Effector memory CD4-positive, alpha-beta T cell (primary cell): ENCODE measurements around the gene TMEM8B.
A peak's percentile ranks its signal among the peaks of the same experiment; 100 is the strongest.

ENCODE experiments used
- DNase-seq, 3 donors: peaks; one replicate each; pipeline ENCODE4 v3.0.0-alpha.2; 2020
- H3K27ac ChIP-seq: 2 replicates; pipeline ENCODE4 v1.7.0; 2013; ENCODE audit warnings: mild to moderate bottlenecking, low read length, moderate library complexity; ENCODE audit not compliant: insufficient read depth, poor library complexity, severe bottlenecking
- H3K27me3 ChIP-seq: replicated peaks from 2 replicates; pipeline ENCODE4 v1.7.0; 2013; ENCODE audit warnings: mild to moderate bottlenecking, low read length; ENCODE audit not compliant: insufficient read depth, control insufficient read depth, poor library complexity, severe bottlenecking
- H3K36me3 ChIP-seq: 2 replicates; pipeline ENCODE4 v1.7.0; 2013; ENCODE audit warnings: mild to moderate bottlenecking, low read length, moderate library complexity; ENCODE audit not compliant: control insufficient read depth, insufficient read depth
- H3K4me1 ChIP-seq: 2 replicates; pipeline ENCODE4 v1.7.0; 2013; ENCODE audit warnings: low read length, mild to moderate bottlenecking; ENCODE audit not compliant: control insufficient read depth, insufficient read depth, poor library complexity, severe bottlenecking
- H3K4me3 ChIP-seq: 2 replicates; pipeline ENCODE4 v1.7.0; 2013; ENCODE audit warnings: low read length, low read depth, mild to moderate bottlenecking; ENCODE audit not compliant: insufficient read depth, poor library complexity, severe bottlenecking
- H3K9me3 ChIP-seq: 2 replicates; pipeline ENCODE4 v1.7.0; 2013; ENCODE audit warnings: mild to moderate bottlenecking, low read length, moderate library complexity; ENCODE audit not compliant: control insufficient read depth

The TMEM8B gene

DNA sequence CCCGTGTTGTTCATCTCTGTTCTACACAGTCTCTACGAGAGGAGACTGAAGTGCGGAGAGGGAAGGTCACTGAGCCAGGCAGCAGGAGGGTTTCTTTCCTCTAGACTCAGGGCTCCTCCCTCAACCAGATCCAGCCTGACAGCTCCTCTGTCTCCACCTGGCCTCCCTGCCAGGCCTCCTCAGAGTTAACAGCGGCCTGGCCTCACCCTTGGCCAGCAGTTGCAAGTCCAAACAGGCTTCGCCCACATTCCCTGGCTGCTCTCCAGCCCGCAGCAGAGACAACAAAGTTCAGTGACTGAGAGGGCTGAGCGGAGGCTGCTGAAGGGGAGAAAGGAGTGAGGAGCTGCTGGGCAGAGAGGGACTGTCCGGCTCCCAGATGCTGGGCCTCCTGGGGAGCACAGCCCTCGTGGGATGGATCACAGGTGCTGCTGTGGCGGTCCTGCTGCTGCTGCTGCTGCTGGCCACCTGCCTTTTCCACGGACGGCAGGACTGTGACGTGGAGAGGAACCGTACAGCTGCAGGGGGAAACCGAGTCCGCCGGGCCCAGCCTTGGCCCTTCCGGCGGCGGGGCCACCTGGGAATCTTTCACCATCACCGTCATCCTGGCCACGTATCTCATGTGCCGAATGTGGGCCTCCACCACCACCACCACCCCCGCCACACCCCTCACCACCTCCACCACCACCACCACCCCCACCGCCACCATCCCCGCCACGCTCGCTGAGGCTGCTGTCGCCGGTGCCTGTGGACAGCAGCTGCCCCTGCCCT, 77.1 kb downstream of the TMEM8B start, which contains the start of gene HRCT1:
TSS of gene HRCT1 (plus strand) at position 291 of the 768 bp plus-strand sequence. CDS start at position 377, 86 bp downstream.
- H3K4me1 ChIP-seq: peaks cover 45% of the 10 kb centered on the region
- no peaks in the 10 kb centered on the region for H3K36me3 ChIP-seq
- no peak within 1 kb of the TSS for H3K27ac ChIP-seq
- H3K9me3 ChIP-seq: no peaks in the 10 kb centered on the region
- H3K4me3 ChIP-seq: no peak within 1 kb of the TSS
- DNase-seq: no peak
- H3K27me3 ChIP-seq: no peaks in the 10 kb centered on the region

DNA sequence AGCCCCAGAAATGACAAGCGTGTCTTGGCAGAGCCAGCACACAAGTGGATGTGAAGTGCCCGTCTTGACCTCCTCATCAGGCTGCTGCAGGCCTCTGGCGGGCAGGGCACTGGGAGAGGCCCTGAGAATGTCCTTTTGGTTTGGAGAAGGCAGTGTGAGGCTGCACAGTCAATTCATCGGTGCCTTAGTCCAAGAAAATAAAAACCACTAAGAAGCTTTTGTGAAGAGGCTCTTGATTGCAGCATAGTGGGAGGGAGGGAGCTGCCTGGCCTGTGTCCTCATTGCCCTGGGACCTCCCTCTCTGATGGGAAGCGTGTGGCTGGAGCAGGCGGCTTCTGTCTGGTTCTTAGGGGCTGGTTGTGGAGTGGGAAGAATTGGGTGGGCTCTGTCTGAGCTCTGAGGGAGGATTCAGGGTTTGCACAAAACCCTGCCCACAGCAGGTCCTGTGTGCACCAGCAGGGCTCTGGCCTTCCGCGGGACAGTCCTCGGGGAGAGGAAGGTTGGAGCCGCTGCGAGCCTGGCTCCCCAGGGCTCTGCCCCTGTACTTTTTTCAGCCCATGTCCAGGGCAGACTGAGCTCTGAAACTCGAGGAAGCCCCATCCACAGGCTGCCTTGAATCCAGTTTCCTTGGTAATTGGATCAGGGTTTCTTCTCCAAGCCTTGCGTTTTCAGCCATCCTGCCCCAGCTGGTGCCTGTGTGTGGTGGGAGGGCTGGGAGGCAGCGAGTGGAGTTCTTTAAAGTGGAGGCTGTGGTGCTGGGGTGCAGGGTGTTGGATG, 78.1 kb downstream of the TMEM8B start:
- H3K4me1 ChIP-seq: peaks cover 51% of the 10 kb centered on the region
- H3K9me3 ChIP-seq: no peaks in the 10 kb centered on the region
- H3K4me3 ChIP-seq: no peak overlapping the region
- DNase-seq: no peak
- no peak overlapping the region for H3K27ac ChIP-seq
- H3K36me3 ChIP-seq: no peaks in the 10 kb centered on the region
- H3K27me3 ChIP-seq: no peaks in the 10 kb centered on the region

DNA sequence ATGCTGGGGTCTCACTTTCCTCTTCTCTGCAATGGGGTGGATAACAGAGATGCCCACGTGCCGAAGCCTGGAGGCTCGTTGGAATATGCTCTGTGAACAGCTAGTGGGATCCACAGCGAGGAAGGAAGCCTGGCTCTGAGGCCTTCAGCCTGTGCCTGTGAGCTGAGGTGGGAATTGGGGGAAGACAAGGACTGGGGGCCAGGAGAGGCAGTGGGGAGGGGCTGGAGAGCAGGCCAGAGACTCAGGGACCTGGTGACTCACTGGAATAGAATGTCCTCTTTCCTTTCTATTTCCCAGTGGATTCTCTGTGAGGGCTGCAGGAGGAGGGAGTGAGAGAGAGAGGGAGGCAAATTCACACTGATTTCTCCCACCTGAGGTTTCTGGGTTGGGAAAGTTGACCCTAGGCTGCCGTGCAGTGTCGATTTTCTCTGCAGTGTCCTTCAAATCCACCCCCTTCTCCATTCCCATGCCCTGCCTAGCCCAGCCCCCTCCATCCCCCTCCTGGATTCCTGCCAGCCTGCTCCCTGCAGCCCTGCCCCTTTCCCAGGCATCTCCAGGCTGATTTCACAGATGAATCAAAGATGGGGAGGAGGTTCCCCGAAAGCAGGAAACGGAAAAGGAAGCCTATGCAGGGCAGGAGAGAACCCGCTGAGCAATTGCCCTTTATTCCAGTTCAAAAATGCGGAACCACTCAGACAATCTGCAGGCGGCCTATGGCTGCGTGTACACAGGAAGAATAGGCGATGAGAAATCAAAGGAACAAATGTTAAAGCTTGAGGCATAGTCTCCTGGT, 78.9 kb downstream of the TMEM8B start:
- Histone ChIP-seq H3K4me3 (peak overlapping the region; percentile 13), H3K4me1 (peaks cover 51% of the 10 kb centered on the region), H3K9me3 (no peaks in the 10 kb centered on the region), H3K27ac (no peak overlapping the region), H3K27me3 (no peaks in the 10 kb centered on the region), H3K36me3 (no peaks in the 10 kb centered on the region)
- no peak for DNase-seq

DNA sequence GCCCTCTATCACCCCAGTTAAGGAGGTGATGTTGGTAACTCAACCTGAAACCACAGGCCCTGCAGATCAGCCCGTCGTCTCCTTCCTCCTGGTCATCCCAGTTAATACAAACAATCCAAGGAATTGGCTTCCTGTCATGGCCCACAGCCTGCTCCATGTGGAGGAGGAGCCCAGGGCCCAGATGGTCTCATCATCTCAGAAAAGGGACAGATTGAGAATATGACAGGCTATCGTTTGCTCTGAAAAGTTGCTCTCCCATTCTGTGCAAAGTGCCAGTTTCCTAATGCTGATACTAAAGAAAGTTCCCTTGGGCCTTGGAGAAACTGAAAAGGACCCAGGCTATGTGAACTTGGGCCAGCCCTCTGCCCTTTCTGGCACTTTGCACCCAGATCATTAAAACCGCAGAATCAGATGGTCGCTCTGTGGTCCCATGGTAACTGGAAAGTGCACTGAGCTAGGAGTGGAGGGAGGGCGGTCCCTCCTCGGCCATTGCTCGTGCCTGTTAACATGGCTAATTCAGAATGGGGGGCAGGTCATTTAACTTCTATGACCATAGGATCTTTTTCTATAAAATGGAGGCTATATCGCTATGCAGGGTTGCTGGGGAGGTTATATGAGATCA, 79.6 kb downstream of the TMEM8B start:
- Histone ChIP-seq H3K4me1 (peaks cover 45% of the 10 kb centered on the region), H3K9me3 (no peaks in the 10 kb centered on the region), H3K27me3 (no peaks in the 10 kb centered on the region), H3K36me3 (no peaks in the 10 kb centered on the region), H3K4me3 (peak overlapping the region; percentile 13), H3K27ac (no peak overlapping the region)
- DNase-seq: no peak

DNA sequence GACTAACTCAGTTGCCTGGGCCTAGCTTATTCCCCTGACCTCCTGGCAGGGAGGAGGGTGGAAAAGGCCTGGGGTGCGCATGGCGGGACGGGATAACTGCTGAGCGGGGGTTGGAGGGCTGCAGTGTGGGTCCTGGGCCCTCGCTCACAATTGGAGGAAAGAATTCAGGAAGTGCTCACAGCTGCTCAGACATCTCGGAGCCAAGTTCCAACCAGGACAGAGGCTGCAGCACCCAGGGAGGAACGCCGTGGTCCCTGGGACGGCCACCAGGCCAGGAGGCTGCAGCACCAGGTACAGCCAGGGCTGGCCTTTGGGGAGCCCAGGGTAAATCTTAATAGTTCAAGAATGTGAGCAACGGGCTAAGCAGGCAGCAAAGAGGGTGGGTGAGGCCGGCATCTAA, 80.2 kb downstream of the TMEM8B start, which contains the start of gene SPAAR:
TSS of gene SPAAR (plus strand) at position 217 of the 400 bp plus-strand sequence. CDS start 974 bp downstream, outside the sequence.
- Histone ChIP-seq H3K9me3 (no peaks in the 10 kb centered on the region), H3K4me3 (peak within 1 kb of the TSS; percentile 13), H3K36me3 (no peaks in the 10 kb centered on the region), H3K27ac (peak within 1 kb of the TSS; percentile 55), H3K27me3 (no peaks in the 10 kb centered on the region), H3K4me1 (peaks cover 44% of the 10 kb centered on the region)
- no peak for DNase-seq

DNA sequence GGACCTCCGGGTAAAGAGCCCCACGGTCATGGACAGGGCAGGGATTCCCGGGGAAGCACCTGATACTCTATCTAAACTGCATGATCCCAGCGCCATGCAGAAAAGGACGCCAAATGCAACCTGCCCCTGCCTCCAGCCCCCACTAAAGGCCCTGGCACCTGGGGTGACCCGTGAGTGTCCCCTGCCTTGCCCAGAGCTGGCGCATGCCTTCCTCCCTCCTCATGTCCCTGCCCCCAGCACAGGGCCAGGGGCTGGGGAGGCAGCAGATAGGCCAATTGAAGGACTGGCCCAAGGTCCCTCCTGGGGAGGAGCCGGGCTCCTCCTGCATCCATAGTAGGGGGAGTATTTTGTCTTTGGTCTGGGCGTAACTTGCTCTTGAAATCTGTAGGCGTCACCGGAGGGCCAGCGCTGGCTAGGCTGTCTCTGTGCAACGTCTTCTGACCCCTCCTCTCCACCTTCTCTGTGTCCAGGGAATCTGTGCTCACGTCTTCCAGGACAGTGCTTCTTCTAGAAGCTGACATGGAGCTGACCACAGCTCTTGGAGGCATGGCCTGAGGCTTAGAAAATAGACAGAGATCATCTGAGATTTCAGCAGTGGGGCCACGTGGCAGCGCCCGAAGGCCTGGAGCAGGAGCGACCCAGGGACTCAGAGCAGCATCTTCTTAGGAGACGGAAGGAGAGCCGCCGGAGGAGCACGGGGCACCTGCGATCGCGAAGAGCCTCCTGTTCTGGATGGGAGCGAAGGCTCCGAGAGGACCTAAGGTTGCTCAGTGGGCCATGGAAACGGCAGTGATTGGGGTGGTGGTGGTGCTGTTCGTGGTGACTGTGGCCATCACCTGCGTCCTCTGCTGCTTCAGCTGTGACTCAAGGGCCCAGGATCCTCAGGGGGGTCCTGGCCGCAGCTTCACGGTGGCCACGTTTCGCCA, 80.9 kb downstream of the TMEM8B start:
- no peak for DNase-seq
- Histone ChIP-seq H3K4me3 (peak overlapping the region; percentile 13), H3K27ac (peak overlapping the region; percentile 55), H3K4me1 (peaks cover 44% of the 10 kb centered on the region), H3K36me3 (no peaks in the 10 kb centered on the region), H3K27me3 (no peaks in the 10 kb centered on the region), H3K9me3 (no peaks in the 10 kb centered on the region)

DNA sequence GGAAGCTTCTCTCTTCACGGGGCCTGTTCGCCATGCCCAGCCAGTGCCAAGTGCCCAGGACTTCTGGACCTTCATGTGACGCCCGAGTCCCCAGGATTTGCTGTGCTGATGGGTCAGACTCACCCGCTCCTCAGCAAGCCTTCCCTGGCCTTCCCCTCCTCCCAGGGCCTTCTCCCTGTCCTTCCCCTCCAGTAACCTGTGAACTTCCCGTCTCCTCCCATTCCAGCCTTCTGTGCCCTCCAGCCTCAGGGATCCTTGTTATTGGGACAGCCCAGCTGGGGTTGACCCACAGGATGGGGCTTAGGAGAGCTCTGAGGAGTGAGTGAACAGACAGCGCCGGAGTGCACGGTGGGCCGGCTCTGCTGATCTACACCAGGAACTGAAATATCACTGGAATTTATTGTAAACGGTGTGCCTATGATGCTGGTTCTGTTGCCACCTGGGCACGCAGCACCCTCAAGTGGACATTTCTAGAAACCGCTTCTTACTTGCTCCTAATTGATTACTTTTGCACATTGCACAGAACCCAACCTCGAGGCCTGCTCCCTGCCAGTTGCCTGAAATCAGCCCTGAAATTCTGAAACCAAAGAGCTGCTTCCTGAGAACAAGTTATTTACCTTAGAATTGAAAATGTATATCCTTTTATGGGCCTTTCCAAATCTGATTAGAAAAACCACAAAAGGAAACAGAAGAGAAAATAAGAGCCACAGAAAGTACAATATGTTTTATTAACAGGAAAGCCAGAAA, 81.8 kb downstream of the TMEM8B start:
- Histone ChIP-seq H3K4me1 (peaks cover 44% of the 10 kb centered on the region), H3K4me3 (peak overlapping the region; percentile 13), H3K27me3 (no peaks in the 10 kb centered on the region), H3K9me3 (no peaks in the 10 kb centered on the region), H3K36me3 (no peaks in the 10 kb centered on the region), H3K27ac (peak overlapping the region; percentile 55)
- peak in 2 of 3 donors; percentile 17 to 24 for DNase-seq

DNA sequence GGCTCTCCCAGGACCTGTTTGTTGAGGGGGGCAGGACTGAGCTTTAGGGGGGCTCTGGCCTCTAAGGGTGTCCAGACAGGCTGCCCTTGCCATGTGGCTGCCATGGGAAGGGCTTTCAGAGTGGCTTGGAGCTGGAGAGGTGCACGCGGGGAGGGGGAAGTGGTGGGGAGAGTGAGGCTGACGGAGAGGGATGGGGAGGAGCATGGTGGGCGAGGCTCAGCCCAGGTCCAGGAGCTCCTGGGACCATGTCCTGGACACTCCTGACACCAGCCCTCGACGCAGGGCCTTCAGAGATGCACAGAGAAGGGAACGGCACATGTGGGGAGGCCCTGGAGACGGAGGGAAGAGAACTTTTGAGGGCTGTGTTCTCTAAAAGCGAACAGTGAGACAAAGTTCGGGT, 82.7 kb downstream of the TMEM8B start:
- no peaks in the 10 kb centered on the region for H3K36me3 ChIP-seq
- peaks cover 44% of the 10 kb centered on the region for H3K4me1 ChIP-seq
- DNase-seq: no peak
- no peaks in the 10 kb centered on the region for H3K27me3 ChIP-seq
- no peak overlapping the region for H3K27ac ChIP-seq
- H3K4me3 ChIP-seq: no peak overlapping the region
- no peaks in the 10 kb centered on the region for H3K9me3 ChIP-seq
